ENCODE results near the gene NDUFS7. TPM values are rescaled to one million over a fixed set of nuclear protein-coding genes. Genes with fewer than 3 reads are reported as not detected.

NDUFS7 gene
- polyA plus RNA-seq, 3 donors, result 119 to 232 (median 211) TPM

DNA sequence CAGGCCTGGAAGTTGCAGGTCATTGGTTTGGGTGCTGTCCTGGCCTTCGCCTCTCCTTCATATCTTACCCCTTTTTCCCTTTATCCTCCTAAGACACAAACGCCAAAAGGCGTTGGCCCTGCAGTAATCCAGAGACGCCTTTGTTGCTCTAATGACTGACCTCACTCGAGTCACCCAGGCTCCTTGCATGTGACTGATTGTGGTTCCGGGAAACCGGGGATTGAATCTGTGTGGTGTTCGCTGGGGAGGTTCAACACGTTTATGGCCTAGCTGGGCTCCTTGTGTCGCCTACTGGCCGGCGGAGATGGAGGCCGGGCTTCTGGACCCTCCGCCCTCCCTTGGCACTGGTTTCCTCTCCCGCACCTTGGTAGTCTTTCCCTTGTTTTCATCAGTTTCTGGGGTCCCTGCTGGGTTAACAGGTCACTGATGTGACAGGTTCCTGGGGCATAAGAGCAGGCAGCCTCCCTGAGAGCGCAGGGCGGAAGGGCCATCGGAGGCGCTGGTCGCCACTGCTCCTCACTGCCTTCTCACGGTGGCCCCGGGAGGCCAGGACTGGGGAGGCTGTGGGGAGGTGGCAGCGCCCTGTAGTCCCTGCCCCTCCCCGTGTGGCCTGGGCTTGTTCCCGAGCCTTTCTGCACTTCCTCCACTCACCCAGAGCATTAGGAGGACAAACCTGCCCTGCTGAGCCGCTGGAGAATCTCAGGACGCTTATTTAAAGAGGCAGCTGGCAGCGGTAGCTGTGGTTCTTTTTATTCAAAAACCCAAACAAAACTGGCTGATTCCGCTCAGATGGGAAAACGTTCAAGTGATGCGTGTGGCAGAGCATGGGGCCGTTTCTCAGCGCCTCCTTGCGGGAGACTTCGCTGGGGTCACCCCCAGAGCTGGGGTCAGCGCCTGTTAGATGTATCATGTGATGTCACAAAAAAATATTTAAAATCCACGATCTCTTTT, 18.1 kb upstream of the NDUFS7 start:
- Histone ChIP-seq H2AFZ (ENCODE audit: insufficient read depth, low read depth, low read length, poor library complexity, severe bottlenecking) (no peak overlapping the region), H3K4me1 (ENCODE audit: control insufficient read depth in 1 of 2, insufficient read depth in 2 of 2, low read length in 2 of 2) (peaks cover 30 to 41% of the 10 kb centered on the region in 2 donors), H4K20me1 (ENCODE audit: insufficient read depth, low read length) (no peaks in the 10 kb centered on the region), H3K36me3 (replicated peaks in 1 of 2; ENCODE audit: control insufficient read depth in 1 of 2, insufficient read depth in 2 of 2, low read length in 2 of 2) (peaks cover 3 to 25% of the 10 kb centered on the region in 2 donors), H3K9ac (ENCODE audit: insufficient read depth, low read length, poor library complexity, severe bottlenecking) (no peak overlapping the region), H3K4me3 (replicated peaks in 1 of 3; ENCODE audit: low read depth in 2 of 3, low read length in 3 of 3) (no peak overlapping the region), H3K4me2 (replicated peaks; ENCODE audit: extremely low read depth, low read length, poor library complexity, severe bottlenecking) (no peak overlapping the region), H3K79me2 (ENCODE audit: insufficient read depth, low read length) (no peaks in the 10 kb centered on the region), H3K27ac (ENCODE audit: low read depth in 1 of 2, low read length in 2 of 2) (no peak overlapping the region), H3K27me3 (ENCODE audit: control insufficient read depth in 2 of 2, insufficient read depth in 2 of 2, low read length in 2 of 2) (no peaks in the 10 kb centered on the region), H3K9me3 (replicated peaks in 1 of 2; ENCODE audit: control insufficient read depth in 1 of 2, insufficient read depth in 1 of 2, low read length in 2 of 2) (no peaks in the 10 kb centered on the region)
- TF ChIP-seq CTCF (IDR thresholded peaks at IDR 0.05), result no peak
- H3K9me3 Mint-ChIP-seq, result no peaks in the 10 kb centered on the region
- peaks cover 41 to 65% of the 10 kb centered on the region in 2 donors for H3K36me3 Mint-ChIP-seq
- no peak overlapping the region for H3K4me3 Mint-ChIP-seq
- intact Hi-C loops (cut with micrococcal nuclease), result no loop called here
- H3K4me1 Mint-ChIP-seq, result peaks cover 39% of the 10 kb centered on the region
- WGBS (ENCODE audit: insufficient coverage), result 88% methylated on average over 22 of the region's 37 CpGs
- H3K27me3 Mint-ChIP-seq (ENCODE audit: low read depth in 3 of 3), result peaks cover 0 to 5% (median 2%) of the 10 kb centered on the region in 3 donors
- peak overlapping the region in 1 of 7 donors; percentile 11 for H3K27ac Mint-ChIP-seq
- no peak for DNase-seq

DNA sequence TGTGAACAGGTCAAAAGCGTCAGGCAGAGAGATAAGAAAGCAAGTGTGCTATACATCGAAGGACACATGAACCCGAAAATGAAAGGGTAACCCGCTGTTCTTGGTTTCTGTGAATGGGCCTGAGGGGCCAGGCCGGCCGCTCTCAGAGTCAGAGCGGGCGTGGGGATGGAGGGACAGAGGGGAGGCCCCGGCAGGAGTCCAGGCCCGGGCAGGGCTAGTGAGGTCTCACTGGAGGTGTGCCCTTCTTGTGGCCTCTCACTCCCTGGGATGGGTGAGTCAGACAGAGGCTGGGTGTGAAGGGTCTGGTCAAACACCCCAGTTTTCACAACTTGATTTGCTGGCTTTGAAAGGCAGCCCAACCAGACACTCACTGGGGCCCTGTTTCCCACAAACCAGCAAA, 17.4 kb upstream of the NDUFS7 start:
- Histone ChIP-seq H2AFZ (ENCODE audit: insufficient read depth, low read depth, low read length, poor library complexity, severe bottlenecking) (no peak overlapping the region), H3K4me1 (ENCODE audit: control insufficient read depth in 1 of 2, insufficient read depth in 2 of 2, low read length in 2 of 2) (peaks cover 30 to 35% of the 10 kb centered on the region in 2 donors), H3K4me3 (replicated peaks in 1 of 3; ENCODE audit: low read depth in 2 of 3, low read length in 3 of 3) (no peak overlapping the region), H4K20me1 (ENCODE audit: insufficient read depth, low read length) (no peaks in the 10 kb centered on the region), H3K27ac (ENCODE audit: low read depth in 1 of 2, low read length in 2 of 2) (no peak overlapping the region), H3K4me2 (replicated peaks; ENCODE audit: extremely low read depth, low read length, poor library complexity, severe bottlenecking) (no peak overlapping the region), H3K9ac (ENCODE audit: insufficient read depth, low read length, poor library complexity, severe bottlenecking) (no peak overlapping the region), H3K36me3 (replicated peaks in 1 of 2; ENCODE audit: control insufficient read depth in 1 of 2, insufficient read depth in 2 of 2, low read length in 2 of 2) (peaks cover 7 to 28% of the 10 kb centered on the region in 2 donors), H3K79me2 (ENCODE audit: insufficient read depth, low read length) (no peaks in the 10 kb centered on the region), H3K9me3 (replicated peaks in 1 of 2; ENCODE audit: control insufficient read depth in 1 of 2, insufficient read depth in 1 of 2, low read length in 2 of 2) (no peaks in the 10 kb centered on the region), H3K27me3 (ENCODE audit: control insufficient read depth in 2 of 2, insufficient read depth in 2 of 2, low read length in 2 of 2) (no peaks in the 10 kb centered on the region)
- no peak for TF ChIP-seq CTCF (IDR thresholded peaks at IDR 0.05)
- Mint-ChIP-seq H3K36me3 (peaks cover 41 to 65% of the 10 kb centered on the region in 2 donors), H3K9me3 (no peaks in the 10 kb centered on the region), H3K27ac (no peak overlapping the region), H3K4me1 (peaks cover 37% of the 10 kb centered on the region), H3K4me3 (no peak overlapping the region), H3K27me3 (ENCODE audit: low read depth in 3 of 3) (peaks cover 0 to 5% (median 2%) of the 10 kb centered on the region in 3 donors)
- intact Hi-C loops (cut with micrococcal nuclease), result no loop called here
- 94% methylated on average over 8 of the region's 10 CpGs for WGBS (ENCODE audit: insufficient coverage)
- DNase-seq, result no peak

Measured in CD14-positive monocyte (primary cell).